Testis (tissue), 2 donors: ENCODE measurements around the gene SMIM33.

Source experiments
- CTCF ChIP-seq, 3 experiments: fragments of 450-650 bp in 2 of 3; fragments of 200-600 bp in 1 of 3; sonication (generic) in 1 of 3; IDR thresholded peaks; one replicate each; pipeline ENCODE4 v1.5.1; 2016 to 2019; ENCODE audit warnings: antibody characterized with exemption in 3 of 3, mild to moderate bottlenecking in 2 of 3, moderate library complexity in 1 of 3
- POLR2A ChIP-seq: fragments of 450-650 bp; IDR thresholded peaks from one replicate; pipeline ENCODE4 v1.6.1; 2017; ENCODE audit warnings: antibody characterized with exemption, mild to moderate bottlenecking, moderate library complexity

GRCh38 chr5:139512786-139513390 is 42.1 kb downstream of the SMIM33 start:
- TF ChIP-seq CTCF (IDR thresholded peaks at IDR 0.05) = peak in 1 of 3 experiments; percentile 21
- no peak for TF ChIP-seq POLR2A
